NCI-H226 (cell line): Measurements from ENCODE around the gene PPP2R5D.
"Not testable (repeated sequence)": the region's sequence is repeated elsewhere in the genome, so short reads cannot be mapped to it uniquely, and the experiment has no call there.

Experiments
- DNase-seq: peaks from one replicate; pipeline ENCODE4 v3.0.0-alpha.2; 2015

Gene PPP2R5D

DNA sequence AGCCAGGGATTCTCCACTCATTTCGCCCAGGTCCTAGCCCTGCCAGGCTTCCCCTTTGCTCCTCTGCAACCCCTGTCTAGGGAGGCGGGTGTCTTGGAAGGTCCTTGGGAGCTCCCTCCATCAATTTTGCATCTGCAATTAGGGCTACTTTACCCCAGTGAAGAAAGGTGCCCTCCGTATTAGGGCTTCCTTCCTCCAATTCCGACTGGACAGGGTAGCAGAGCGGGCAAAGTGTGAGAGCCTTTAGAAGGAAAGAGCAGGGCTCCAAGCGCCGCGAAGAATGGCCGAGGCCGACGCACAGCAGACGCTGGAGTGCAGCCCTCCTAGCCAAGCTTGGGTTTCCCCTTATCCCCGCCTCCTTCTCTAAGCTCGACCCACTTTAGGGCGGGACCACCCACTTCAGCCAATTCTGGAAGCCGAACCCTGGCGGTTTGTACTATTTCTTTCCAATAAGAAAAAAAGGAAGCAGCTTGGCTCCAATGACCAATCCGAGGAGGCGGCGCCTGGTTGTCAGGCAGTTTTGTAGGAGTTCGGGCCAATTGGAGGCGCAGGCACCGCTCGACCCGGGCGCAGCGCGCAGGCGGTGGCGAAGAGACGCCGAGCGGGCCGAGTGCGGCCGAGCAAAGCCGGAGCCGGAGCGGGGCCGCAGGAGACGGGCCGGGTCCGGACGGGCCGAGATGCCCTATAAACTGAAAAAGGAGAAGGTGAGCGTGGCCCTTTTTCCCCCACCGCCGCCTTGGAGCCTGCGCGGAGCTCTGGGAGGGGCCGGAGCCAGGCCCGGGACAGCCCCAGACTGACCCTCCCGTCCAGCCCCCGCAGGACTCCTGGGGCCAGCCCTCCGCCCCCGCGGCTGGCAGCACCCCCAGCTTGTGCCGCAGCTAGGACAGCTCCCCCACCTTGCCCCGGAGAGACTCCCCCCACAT is at the start of gene PPP2R5D:
Gene PPP2R5D (plus strand): TSS at position 570 of the 923 bp plus-strand sequence. CDS start 108 bp downstream, at position 678.
- DNase-seq: peak; percentile 98

DNA sequence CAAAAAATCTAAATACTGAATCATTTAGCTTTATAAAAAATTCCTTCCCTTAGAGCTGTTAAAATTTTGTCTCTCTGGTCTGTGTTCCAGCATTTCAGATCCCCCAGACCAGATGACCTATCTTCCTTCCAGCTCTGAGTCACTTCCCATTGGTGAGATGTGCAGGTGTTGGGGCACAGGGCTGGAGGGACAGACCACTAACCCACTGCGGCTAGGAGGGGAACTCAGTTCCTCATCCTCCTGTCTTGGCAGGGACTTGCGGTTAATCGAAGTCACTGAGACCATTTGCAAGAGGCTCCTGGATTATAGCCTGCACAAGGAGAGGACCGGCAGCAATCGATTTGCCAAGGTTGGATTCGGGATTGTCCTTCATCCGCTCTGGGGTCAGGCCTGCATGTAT is 49.0 kb upstream of the PPP2R5D start:
- DNase-seq: no peak

DNA sequence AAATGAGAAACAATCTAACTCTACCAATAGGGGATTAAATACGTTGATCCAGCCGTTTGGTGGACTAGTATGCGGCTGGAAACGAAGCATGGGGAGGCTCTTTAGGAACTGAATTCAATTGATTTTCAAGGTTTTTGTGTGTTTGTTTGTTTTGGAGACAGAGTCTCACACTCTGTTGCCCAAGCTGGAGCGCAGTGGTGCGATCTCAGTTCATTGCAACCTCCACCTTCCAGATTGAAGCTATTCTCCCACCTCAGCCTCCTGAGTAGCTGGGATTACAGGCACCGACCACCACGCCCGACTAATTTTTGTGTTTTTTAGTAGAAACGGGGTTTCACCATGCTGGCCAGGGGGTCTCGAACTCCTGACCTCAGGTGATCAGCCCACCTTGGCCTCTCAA is 48.0 kb upstream of the PPP2R5D start:
- no peak for DNase-seq

DNA sequence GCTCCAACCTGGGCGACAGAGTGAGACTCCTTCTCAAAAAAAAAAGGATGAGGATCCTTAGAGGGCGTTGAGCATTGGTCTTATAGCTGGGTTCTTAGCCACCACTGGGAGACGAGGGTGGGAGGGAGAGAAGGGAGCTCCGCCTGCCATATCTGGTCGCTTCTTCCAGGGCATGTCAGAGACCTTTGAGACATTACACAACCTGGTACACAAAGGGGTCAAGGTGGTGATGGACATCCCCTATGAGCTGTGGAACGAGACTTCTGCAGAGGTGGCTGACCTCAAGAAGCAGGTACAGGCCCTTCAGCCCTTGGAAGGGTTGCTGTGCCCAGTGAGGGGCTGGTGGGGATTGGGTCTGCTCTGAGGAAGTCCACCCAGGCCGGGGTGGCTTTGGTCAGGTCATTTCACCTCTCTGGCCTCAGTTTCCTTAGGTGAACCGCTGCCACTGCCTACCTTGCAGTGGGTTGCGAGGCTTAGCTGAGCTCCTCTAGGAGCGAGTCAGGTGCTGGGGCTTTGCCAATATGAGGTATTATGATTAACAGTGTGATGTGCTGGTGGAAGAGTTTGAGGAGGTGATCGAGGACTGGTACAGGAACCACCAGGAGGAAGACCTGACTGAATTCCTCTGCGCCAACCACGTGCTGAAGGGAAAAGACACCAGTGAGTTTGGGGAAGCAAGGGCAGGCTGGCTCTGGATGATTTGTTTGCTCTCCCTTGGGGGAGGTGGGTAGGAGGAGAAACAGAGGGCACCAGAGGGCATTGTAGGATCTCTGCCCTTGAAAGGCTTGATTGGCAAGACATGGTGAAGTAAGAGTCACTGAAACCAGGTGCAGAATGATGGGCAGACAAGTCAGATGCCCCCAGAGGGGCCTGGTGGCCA is 46.6 kb upstream of the PPP2R5D start:
- DNase-seq: peak; percentile 32

DNA sequence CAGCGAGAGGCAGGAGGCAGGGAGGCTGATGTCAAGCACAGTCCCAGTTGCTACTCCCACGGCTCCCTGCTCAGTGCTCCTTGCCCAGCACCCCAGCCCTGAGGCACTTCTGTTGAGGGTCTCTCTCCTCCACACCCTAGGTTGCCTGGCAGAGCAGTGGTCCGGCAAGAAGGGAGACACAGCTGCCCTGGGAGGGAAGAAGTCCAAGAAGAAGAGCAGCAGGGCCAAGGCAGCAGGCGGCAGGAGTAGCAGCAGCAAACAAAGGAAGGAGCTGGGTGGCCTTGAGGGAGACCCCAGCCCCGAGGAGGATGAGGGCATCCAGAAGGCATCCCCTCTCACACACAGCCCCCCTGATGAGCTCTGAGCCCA is 46.0 kb upstream of the PPP2R5D start:
- DNase-seq: no peak

DNA sequence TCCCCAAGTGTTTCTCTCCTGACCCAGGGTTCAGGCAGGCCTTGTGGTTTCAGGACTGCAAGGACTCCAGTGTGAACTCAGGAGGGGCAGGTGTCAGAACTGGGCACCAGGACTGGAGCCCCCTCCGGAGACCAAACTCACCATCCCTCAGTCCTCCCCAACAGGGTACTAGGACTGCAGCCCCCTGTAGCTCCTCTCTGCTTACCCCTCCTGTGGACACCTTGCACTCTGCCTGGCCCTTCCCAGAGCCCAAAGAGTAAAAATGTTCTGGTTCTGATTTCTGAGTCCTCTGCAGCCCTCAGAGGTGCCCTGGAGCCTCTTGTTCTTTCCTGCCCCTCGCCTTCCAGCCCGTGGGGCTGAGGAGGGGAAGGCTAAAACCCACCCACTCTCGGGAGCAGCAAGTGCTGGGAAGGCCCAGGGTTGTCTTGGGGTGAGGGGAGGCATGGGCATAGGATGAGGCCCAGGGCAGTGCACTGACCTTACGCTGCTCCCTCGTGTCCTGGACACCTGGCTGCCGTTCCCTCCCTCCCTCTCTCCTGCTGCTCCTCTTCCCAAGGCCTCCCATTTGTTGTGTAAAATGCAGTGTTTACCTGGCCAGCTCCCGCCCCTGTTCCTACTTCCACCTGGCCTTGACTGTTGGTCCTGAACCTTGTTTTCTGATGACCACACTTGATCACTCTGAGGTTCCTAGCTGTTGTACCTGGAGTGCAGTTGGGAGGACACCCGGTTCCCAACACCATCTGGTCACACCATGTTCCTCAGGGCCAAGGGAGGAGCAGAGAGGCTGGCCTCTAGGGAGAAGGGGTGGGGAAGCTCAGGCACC is 45.2 kb upstream of the PPP2R5D start:
- DNase-seq: no peak

DNA sequence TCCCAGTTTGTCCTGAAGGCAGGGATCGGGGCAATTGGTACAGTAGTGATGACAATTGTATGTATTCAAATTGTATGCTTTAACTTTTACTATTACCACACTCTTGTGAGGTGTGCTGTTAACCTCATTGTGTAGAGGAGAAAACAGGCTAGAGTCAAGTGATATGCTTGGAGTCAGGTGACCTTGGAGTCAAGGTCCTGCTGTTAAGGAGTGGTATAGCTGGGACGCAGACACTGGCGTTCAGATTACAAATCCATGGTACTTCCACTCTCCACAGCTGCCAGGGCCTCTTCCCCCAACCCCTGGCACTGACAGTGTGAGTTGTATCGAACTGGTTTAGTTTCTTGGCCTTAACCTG is 44.6 kb upstream of the PPP2R5D start:
- DNase-seq: no peak

DNA sequence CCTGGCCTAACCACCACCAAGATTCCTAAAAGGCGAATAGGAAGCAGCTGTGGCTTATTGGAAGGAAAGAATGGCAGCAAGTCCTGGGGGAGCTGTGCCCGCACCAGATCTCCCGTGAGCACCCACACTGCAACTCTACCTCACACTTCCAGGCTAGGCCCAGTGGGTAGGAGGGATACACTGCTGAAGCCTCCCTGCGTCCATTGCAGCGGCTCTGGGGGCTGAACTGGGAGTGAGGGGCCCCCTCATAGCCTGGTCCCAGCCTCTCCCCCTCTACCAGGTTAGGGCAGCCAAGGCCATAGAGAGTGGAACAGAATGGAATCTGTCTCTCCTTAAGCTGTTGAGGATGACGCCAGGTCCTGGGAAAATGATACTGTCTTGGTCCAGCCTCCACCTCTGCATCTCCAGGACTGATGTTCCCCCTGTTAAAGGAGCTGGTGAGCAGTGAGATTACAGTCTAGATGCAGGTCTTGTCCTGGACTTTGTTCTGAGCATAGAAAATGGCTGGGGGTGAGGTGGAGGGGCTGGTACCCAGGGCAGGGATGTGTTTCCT is 43.8 kb upstream of the PPP2R5D start:
- no peak for DNase-seq

DNA sequence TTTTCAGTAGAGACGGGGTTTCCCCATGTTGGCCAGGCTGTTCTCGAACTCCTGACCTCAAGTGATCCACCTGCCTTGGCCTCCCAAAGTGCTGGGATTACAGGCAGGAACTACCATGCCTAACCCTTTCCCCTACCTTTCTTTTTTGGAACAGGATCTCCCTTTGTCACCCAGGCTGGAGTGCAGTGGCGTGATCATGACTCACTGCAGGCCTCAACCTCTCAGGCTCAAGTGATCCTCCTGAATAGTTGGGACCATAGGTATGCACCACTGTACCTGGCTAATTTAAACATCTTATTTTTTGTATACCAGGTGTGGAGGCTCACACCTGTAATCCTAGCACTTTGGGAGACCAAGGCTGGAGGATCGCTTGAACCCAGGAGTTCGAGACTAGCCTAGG is 43.0 kb upstream of the PPP2R5D start:
- not testable (repeated sequence) for DNase-seq

DNA sequence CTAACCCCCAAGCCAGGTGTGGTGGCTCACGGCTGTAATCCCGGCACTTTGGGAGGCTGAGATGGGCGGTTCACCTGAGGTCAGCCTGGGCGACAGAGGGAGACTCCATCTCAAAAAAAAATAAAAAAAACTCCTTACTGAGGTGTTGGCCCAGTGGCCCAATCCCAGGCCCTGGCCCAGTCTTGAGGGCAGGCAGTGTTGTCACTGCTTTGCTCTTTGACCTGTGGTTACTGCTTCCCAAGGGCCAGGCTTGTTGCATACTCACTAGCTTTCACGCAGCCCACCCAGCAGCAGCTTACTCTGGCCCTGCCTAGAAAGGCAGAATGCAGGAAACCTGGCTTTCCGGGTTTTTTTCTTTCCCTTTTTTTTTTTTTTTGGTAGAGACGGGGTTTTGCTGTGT is 41.9 kb upstream of the PPP2R5D start:
- DNase-seq: no peak

DNA sequence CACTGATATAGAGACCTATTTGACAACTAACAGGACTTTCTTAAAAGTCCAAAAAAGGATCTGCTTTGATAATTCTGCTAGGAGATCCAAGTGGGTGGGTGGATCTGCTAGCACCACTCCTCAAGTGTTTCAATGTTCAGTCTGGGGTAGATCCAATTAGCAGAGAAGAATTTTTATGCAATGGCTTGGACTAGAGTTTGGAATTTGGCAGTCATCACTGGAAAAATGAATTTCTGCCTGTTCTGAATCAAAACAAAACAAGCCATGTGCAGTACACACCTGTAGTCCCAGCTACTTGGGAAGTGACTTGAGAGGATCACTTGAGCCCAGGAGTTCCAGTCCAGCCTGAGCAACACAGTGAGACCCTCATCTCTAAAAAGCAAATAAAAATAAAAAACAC is 36.4 kb upstream of the PPP2R5D start:
- no peak for DNase-seq

DNA sequence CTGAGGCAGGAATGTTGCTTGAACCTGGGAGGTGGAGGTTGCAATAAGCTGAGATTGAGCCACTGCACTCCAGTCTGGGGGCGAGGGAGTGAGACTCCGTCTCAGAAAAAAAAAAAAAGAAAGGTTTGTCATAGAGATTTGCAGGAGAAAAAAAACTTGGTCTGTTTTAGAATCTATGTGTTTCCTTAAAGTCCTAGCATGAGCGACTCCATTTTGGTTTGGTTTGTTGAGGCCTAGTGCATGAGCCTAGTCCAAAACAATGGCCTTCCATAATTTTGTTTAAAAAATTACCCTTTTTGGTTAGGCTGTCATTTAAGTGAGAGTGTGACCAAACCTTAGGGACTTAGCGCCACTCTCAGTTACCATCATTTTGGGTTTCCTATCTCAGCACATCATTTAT is 32.0 kb upstream of the PPP2R5D start:
- no peak for DNase-seq

DNA sequence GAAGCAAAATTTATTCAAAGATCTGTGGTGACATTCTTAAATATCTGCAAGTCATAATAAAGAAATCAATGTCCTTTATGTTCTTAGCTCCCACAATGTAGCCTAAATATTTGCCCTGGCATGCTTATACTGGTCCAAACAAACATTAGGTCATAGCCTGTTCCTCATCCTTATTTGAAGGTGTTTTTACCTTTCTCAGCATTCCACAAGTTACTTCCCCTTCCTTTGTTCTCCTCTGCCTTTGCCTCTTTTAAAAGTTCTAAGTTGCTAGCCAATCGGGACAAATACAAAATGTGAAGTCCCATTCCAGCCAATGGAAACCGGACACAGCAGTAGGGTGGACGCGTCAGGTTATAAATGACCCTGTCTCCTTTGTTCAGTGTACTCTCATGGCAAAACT is 30.0 kb upstream of the PPP2R5D start:
- DNase-seq: not testable (repeated sequence)

DNA sequence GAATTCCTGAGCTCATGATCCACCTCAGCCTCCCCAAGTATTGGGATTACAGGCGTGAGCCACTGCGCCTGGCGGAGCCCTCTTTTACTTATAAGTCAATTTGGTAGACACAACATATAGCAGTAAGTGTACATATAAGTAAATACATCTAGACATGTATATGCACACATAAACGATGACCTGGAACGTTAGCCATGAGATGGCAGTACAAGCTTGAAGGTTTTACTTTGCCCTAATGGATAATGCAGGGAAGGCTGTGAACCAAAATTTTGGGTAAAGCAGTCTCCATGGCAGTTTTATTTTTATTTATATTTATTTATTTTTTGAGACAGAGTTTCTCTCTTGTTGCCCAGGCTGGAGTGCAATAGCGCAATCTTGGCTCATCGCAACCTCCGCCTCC is 26.2 kb upstream of the PPP2R5D start:
- no peak for DNase-seq

DNA sequence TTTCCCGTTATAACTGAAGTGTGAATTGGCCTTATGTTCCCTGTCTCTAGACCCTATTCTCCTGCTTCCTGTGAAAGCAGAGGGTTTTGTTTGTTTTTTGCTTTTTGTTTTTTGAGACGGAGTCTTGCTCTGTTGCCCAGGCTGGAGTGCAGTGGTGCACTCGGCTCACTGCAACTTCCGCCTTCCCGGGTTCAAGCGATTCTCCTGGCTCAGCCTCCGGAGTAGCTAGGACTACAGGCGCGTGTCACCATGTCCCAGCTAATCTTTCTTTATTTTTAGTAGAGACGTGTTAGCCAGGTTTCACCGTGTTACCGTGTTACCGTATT is 24.5 kb upstream of the PPP2R5D start:
- DNase-seq: no peak

DNA sequence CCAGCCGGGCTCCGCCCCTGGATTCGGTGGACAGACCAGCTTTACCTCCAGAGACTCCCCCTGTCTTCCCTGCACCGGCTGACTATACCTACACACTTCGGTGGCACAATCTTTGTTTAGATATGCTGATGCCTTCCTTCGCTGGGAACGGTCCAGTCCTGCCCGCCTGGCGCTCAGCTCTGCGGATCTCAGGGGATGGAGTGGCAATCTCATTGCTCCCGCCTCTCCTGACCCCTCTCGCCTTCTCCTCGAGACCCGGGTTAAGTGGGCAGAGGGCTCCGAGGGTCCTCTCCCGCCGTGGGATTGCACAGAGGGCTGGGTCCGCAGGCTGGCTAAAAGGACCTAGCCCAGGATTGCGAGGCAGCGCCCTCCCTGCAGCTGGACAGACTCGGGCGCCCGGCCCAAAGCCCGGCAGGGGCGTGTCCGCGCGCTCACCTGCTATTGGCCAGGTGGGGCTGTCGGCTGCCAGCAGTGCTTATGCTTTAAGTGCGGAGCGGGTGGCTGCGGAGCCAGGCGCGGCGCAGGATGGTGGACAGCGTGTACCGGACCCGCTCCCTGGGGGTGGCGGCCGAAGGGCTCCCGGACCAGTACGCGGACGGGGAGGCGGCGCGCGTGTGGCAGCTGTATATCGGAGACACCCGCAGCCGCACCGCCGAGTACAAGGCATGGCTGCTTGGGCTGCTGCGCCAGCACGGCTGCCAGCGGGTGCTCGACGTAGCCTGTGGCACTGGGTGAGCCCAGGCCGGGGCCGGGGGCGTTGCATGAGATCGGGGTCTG is 23.9 kb upstream of the PPP2R5D start, which contains the start of gene GNMT:
Gene GNMT (plus strand): TSS at position 512 of the 777 bp plus-strand sequence. CDS start 14 bp downstream, at position 526.
- DNase-seq: peak; percentile 22

DNA sequence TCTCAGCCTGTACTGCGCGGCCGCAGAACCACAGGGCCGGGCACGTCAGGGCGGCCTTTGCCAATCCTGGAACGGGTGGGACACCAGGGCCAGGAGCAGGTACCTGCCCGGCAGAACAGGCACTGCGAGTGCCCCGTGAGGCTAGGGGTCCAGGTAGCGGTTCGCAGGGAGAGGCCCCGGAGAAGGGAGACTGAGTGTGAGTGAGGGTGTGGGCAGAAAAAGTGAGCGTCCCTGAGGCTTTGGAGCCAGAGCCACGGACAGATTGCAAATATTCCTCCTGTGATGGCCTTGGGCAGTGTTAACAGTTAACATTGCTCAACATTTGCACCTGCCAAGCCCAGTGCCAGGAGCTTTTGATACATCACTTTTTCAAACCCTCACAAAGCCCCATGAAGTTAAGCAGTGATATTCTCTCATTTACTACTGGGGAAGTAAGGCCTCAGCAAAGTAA is 23.3 kb upstream of the PPP2R5D start:
- DNase-seq: peak; percentile 2

DNA sequence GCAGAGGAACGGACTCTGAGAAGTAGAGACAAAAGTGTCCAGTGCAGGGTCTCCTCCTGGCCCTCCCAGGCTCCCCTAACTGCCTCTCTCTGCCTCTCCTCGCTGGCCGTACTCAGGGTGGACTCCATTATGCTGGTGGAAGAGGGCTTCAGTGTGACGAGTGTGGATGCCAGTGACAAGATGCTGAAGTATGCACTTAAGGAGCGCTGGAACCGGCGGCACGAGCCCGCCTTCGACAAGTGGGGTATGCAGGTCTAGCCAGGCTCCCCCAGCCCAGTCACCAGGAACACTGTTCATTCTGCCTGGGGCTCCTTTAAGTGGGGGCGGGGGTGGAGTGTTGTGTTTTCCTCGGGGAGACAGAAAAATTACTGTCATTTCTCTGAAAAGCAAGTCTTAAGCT is 22.3 kb upstream of the PPP2R5D start:
- no peak for DNase-seq

DNA sequence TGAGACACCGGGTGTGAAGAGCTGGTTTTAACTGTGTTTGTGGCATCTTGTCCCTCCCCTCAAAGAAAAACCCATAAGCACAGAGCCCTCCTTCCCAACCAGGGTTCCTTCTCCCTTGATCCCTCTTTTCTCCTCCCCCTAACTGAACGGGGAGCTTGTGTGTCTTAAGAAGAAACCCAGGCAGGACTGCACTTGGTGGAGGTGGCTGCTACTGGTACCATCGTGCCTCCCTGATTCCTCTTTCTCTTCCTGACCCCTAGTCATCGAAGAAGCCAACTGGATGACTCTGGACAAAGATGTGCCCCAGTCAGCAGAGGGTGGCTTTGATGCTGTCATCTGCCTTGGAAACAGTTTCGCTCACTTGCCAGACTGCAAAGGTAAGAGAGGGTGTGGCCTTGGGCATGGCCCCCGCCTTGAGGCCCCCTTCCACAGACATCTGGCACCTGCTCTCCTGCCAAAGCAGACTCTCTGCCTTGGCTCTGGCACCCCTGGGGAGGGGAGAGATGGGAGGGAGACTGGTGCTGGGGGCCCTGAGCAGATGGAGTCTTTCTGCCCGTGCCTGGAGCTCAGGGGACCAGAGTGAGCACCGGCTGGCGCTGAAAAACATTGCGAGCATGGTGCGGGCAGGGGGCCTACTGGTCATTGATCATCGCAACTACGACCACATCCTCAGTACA is 21.7 kb upstream of the PPP2R5D start:
- no peak for DNase-seq

DNA sequence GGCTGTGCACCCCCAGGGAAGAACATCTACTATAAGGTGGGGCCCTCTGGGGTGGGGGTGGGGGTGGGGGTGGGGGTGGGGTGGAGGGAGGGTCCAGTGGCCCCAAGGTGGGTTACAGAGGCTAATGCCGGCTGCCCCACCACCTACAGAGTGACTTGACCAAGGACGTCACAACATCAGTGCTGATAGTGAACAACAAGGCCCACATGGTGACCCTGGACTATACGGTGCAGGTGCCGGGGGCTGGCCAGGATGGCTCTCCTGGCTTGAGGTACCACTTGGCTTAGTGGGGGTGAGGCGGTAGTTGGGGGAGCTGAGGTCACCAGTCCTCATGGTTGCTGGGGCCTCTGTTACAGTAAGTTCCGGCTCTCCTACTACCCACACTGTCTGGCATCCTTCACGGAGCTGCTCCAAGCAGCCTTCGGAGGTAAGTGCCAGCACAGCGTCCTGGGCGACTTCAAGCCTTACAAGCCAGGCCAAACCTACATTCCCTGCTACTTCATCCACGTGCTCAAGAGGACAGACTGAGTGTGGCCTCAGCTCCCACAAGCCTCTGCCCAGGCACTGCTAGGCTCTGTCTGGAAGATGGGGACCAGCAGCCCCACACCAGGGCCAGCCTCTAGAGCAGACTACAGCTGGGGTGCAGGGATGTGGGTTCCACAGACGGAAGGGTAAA is 21.1 kb upstream of the PPP2R5D start:
- DNase-seq: no peak
